Parathyroid adenoma (tissue), 2 donors: ENCODE data around the gene KLRC3.
"Not testable (repeated sequence)": the region's sequence is repeated elsewhere in the genome, so short reads cannot be mapped to it uniquely, and the experiment has no call there.

Source experiments
- H2AFZ ChIP-seq: fragments of 300-600 bp; sonication (generic); one replicate; pipeline ENCODE4 v1.7.0; 2017; ENCODE audit warnings: antibody characterized with exemption, mild to moderate bottlenecking
- H3K27ac ChIP-seq: fragments of 300-600 bp; sonication (generic); one replicate; pipeline ENCODE4 v1.7.0; 2017
- H3K27me3 ChIP-seq: fragments of 300-600 bp; sonication (generic); one replicate; pipeline ENCODE4 v1.7.0; 2017; ENCODE audit warnings: low read length; ENCODE audit not compliant: control insufficient read depth, insufficient read depth
- H3K36me3 ChIP-seq: fragments of 300-600 bp; sonication (generic); one replicate; pipeline ENCODE4 v1.7.0; 2017; ENCODE audit warnings: low read length; ENCODE audit not compliant: control insufficient read depth, insufficient read depth
- H3K4me1 ChIP-seq: fragments of 300-600 bp; sonication (generic); one replicate; pipeline ENCODE4 v1.7.0; 2017; ENCODE audit warnings: control low read depth
- H3K4me2 ChIP-seq: fragments of 300-600 bp; sonication (generic); one replicate; pipeline ENCODE4 v1.7.0; 2017; ENCODE audit warnings: low read length
- H3K4me3 ChIP-seq: fragments of 300-600 bp; sonication (generic); one replicate; pipeline ENCODE4 v1.7.0; 2017; ENCODE audit warnings: low read depth, low read length
- H3K79me2 ChIP-seq: fragments of 300-600 bp; sonication (generic); one replicate; pipeline ENCODE4 v1.7.0; 2017; ENCODE audit warnings: control low read depth
- H3K9ac ChIP-seq: fragments of 300-600 bp; sonication (generic); one replicate; pipeline ENCODE4 v1.7.0; 2017; ENCODE audit warnings: mild to moderate bottlenecking
- H3K9me3 ChIP-seq: fragments of 300-600 bp; sonication (generic); one replicate; pipeline ENCODE4 v1.7.0; 2017; ENCODE audit warnings: low read length; ENCODE audit not compliant: control insufficient read depth
- TF ChIP-seq, protein P1 (sequence below): fragments of 300-600 bp; sonication (generic); IDR thresholded peaks from one replicate; pipeline ENCODE4 v1.7.0; 2017; ENCODE audit warnings: antibody characterized with exemption, mild to moderate bottlenecking
- donor health status: primary hyperparathyroidism.

Gene KLRC3

GRCh38 chr12:10455766-10456165, 35.4 kb upstream of the KLRC3 start:
- Histone ChIP-seq H3K9me3 (peaks cover 3% of the 10 kb centered on the region), H3K36me3 (no peaks in the 10 kb centered on the region)
- TF ChIP-seq, protein P1, sequence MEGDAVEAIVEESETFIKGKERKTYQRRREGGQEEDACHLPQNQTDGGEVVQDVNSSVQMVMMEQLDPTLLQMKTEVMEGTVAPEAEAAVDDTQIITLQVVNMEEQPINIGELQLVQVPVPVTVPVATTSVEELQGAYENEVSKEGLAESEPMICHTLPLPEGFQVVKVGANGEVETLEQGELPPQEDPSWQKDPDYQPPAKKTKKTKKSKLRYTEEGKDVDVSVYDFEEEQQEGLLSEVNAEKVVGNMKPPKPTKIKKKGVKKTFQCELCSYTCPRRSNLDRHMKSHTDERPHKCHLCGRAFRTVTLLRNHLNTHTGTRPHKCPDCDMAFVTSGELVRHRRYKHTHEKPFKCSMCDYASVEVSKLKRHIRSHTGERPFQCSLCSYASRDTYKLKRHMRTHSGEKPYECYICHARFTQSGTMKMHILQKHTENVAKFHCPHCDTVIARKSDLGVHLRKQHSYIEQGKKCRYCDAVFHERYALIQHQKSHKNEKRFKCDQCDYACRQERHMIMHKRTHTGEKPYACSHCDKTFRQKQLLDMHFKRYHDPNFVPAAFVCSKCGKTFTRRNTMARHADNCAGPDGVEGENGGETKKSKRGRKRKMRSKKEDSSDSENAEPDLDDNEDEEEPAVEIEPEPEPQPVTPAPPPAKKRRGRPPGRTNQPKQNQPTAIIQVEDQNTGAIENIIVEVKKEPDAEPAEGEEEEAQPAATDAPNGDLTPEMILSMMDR, result no peak

DNA sequence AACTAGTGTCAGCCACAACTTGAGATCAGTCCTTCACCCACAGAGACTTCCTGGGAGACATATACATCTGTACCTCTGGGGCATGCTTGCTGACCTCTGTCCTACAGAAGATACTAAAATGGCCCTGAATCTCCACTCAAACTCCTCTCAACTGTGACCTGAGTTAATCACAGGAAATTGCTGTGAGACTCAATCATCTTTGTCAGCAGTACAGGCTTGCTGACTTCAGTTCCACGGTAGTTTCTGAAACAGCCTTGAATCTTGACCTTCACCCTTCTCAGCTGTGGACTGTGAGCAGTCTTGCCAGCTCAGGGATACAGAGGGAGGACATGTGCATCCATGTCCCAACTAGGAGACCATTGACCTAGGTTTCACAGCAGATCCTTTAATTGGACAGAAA, 34.1 kb upstream of the KLRC3 start:
- no peak overlapping the region for H3K4me3 ChIP-seq
- H3K27ac ChIP-seq, result no peak overlapping the region
- H3K4me1 ChIP-seq, result no peaks in the 10 kb centered on the region
- TF ChIP-seq, protein P1, result no peak
- no peak overlapping the region for H2AFZ ChIP-seq
- no peak overlapping the region for H3K4me2 ChIP-seq
- peaks cover 3% of the 10 kb centered on the region for H3K9me3 ChIP-seq
- H3K36me3 ChIP-seq, result no peaks in the 10 kb centered on the region
- no peak overlapping the region for H3K9ac ChIP-seq
- no peaks in the 10 kb centered on the region for H3K27me3 ChIP-seq
- H3K79me2 ChIP-seq, result no peaks in the 10 kb centered on the region

More at GRCh38 chr12:10455766-10456165, 35.4 kb upstream of the KLRC3 start:
- no peaks in the 10 kb centered on the region for H3K4me1 ChIP-seq
- no peak overlapping the region for H3K9ac ChIP-seq
- H3K4me3 ChIP-seq, result no peak overlapping the region
- H2AFZ ChIP-seq, result no peak overlapping the region
- no peaks in the 10 kb centered on the region for H3K27me3 ChIP-seq
- H3K4me2 ChIP-seq, result no peak overlapping the region
- no peaks in the 10 kb centered on the region for H3K79me2 ChIP-seq
- no peak overlapping the region for H3K27ac ChIP-seq

- Histone ChIP-seq H3K9me3 (peaks cover 3% of the 10 kb centered on the region), H2AFZ (no peak within 1 kb of the TSS), H3K9ac (no peak within 1 kb of the TSS), H3K4me2 (no peak within 1 kb of the TSS), H3K4me3 (no peak within 1 kb of the TSS), H3K36me3 (no peaks in the 10 kb centered on the region), H3K79me2 (no peaks in the 10 kb centered on the region), H3K27ac (no peak within 1 kb of the TSS), H3K4me1 (no peaks in the 10 kb centered on the region), H3K27me3 (no peaks in the 10 kb centered on the region)
- TF ChIP-seq, protein P1, result no peak
These were observed 32.8 kb upstream of the KLRC3 start, which contains the start of gene KLRC1 for GRCh38 chr12:10453156-10453555. KLRC1 (minus strand) TSS chr12:10453377; CDS start chr12:10451156, 2,221 bp downstream.

DNA sequence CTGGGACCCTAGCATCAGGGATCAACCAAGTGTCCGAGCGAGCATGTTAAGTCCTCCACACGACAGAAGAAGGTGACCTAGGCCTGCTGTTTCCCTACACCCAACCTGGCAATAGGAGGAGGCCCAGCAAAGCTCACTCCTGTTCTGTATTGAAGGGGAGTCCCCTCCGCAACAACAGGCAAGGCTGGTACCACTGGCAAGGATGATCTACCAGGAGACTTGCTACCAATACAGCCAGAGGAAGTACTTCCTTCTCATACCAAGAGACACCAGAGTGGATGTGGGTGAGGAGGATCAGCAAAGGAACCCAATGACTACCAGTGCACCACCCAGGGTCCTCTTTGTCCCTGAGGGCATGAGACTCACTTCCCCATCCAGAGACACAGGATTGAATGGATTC, 27.8 kb upstream of the KLRC3 start:
- H3K4me3 ChIP-seq, result no peak overlapping the region
- no peak overlapping the region for H3K4me2 ChIP-seq

DNA sequence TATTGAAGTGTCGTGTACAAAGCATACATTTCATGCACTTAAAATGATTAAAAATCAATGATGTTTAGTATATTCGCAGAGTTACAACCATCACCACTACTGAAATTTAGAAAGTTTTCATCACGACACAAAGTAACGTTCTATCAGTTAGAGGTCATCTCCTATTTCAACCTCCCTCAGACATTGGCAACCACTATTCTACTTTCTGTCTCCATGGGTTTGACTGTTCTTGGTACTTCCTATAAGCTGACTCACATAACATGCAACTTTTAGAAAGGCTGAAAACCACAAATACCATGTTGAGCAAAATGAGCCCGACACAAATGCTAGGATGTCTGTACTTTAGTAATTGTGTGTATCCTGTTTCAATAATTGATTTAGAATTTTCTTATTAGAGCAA, 25.7 kb upstream of the KLRC3 start:
- H3K9ac ChIP-seq, H3K4me3 ChIP-seq, H3K9me3 ChIP-seq, H3K4me1 ChIP-seq, H3K36me3 ChIP-seq, H3K79me2 ChIP-seq, H2AFZ ChIP-seq, H3K27me3 ChIP-seq, H3K4me2 ChIP-seq, H3K27ac ChIP-seq: not testable (repeated sequence)

More for the DNA sequence above, 27.8 kb upstream of the KLRC3 start:
- no peaks in the 10 kb centered on the region for H3K9me3 ChIP-seq
- no peaks in the 10 kb centered on the region for H3K79me2 ChIP-seq
- H3K4me1 ChIP-seq, result no peaks in the 10 kb centered on the region
- TF ChIP-seq, protein P1, result no peak
- no peaks in the 10 kb centered on the region for H3K27me3 ChIP-seq
- H3K36me3 ChIP-seq, result no peaks in the 10 kb centered on the region
- no peak overlapping the region for H2AFZ ChIP-seq
- H3K27ac ChIP-seq, result no peak overlapping the region
- H3K9ac ChIP-seq, result no peak overlapping the region

DNA sequence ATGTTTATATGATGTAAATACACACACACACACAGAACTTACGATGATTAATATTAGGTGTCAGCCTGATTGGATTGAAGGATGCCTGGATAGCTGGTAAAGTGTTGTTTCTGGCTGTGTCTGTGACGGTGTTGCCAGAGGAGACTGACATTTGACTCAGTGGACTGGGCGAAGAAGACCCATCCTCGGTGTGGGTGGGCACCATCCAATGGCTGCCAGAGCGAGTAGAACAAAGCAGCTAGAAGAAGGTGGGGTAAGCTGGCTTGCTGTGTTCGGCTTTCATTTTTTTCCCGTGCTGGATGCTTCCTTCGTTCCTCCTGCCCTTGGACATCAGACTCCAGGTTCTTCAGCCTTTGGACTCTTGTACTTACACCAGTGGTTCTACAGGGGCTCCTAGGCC, 20.7 kb upstream of the KLRC3 start:
- H3K79me2 ChIP-seq, H3K4me3 ChIP-seq, H3K36me3 ChIP-seq, H3K4me2 ChIP-seq, H3K27ac ChIP-seq, H3K9ac ChIP-seq, H3K9me3 ChIP-seq, H2AFZ ChIP-seq, H3K4me1 ChIP-seq, H3K27me3 ChIP-seq: not testable (repeated sequence)

- H3K79me2 ChIP-seq, H3K9ac ChIP-seq, H3K27ac ChIP-seq, H3K4me1 ChIP-seq, H3K36me3 ChIP-seq, H3K9me3 ChIP-seq, H3K27me3 ChIP-seq, H3K4me2 ChIP-seq, H3K4me3 ChIP-seq, H2AFZ ChIP-seq: not testable (repeated sequence)
These were observed 19.3 kb upstream of the KLRC3 start for GRCh38 chr12:10439608-10440274.

DNA sequence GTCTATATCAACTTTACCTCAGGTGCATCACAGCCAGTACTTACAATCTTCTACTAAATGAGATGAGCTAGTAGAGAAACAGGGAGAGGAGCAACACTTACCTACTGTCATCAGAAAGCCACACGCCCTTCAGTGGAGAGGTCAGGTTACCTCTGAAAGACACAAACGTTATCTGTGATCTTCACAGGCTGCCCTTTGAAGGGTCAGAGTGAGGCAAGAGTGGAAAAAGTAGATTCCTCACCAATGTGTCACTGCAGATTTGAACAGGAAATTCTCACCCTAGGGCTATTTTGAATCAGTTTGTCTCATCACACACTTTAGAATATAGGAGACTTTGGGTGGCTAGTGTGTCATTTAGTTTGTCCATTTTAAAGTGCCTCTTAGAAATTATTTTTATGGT, 17.2 kb upstream of the KLRC3 start:
- H3K9ac ChIP-seq, H3K79me2 ChIP-seq, H3K4me3 ChIP-seq, H2AFZ ChIP-seq, H3K27ac ChIP-seq, H3K27me3 ChIP-seq, H3K4me1 ChIP-seq, H3K4me2 ChIP-seq, H3K36me3 ChIP-seq, H3K9me3 ChIP-seq: not testable (repeated sequence)
